Adrenal gland (tissue), 12 donors: ENCODE data around the gene NUCKS1. TPM values are rescaled to one million over a fixed set of nuclear protein-coding genes. Genes with fewer than 3 reads are reported as not detected.

ENCODE experiments used
- DNase-seq, 7 donors: peaks; one replicate each; pipeline ENCODE4 v3.0.0-alpha.2; 2019 to 2020
- H3K27ac ChIP-seq, 5 donors: fragments of 200-600 bp; sonication (generic) in 4 of 5; 1 replicate in 3 of 5; 2 replicates in 2 of 5; pipeline versions ENCODE4 v1.5.1 to v1.8.0; 2016 to 2020; ENCODE audit warnings: mild to moderate bottlenecking in 1 of 5
- H3K27me3 ChIP-seq: fragments of 200-600 bp; 2 replicates; pipeline ENCODE4 v1.8.0; 2021
- H3K36me3 ChIP-seq, 2 donors: fragments of 200-600 bp; replicated peaks in 1 of 2; 1 replicate in 1 of 2; 2 replicates in 1 of 2; pipeline versions ENCODE4 v1.5.1 to v1.8.0; 2018 to 2022
- H3K4me1 ChIP-seq, 2 donors: fragments of 200-600 bp; replicated peaks in 1 of 2; 1 replicate in 1 of 2; 2 replicates in 1 of 2; pipeline versions ENCODE4 v1.5.1 to v1.8.0; 2018 to 2021
- H3K4me3 ChIP-seq, 4 donors: fragments of 200-600 bp; sonication (generic) in 3 of 4; one replicate each; pipeline ENCODE4 v1.5.1; 2016 to 2018
- H3K9me3 ChIP-seq, 3 donors: fragments of 200-600 bp; sonication (generic) in 1 of 3; replicated peaks in 1 of 3; 1 replicate in 2 of 3; 2 replicates in 1 of 3; pipeline versions ENCODE4 v1.5.1 to v1.8.0; 2016 to 2021
- POLR2A ChIP-seq, 2 donors: fragments of 450-650 bp; IDR thresholded peaks; one replicate each; pipeline ENCODE4 v1.6.1; 2017; ENCODE audit warnings: antibody characterized with exemption in 2 of 2, mild to moderate bottlenecking in 2 of 2, moderate library complexity in 1 of 2
- WGBS, 4 donors: extraction: QIAGEN DNeasy Blood & Tissue Kit in 2 of 4; methylation state at CpG; one replicate each; pipeline versions ENCODE4 v1.1.5 to v1.1.7; 2013 to 2017; 5-methylcytosine and 5-hydroxymethylcytosine counted together
- intact Hi-C, 2 donors: fragments of 100-400 bp; cut with DNase I; formaldehyde crosslinking; loops; one replicate each; pipeline versions ENCODE4 v1.14.1 to v1.15.0; 2022 to 2023
- polyA plus RNA-seq, 3 donors: library from polyadenylated mRNA; stranded (reverse); fragments of 200-250 nt in 2 of 3; fragments of 350-450 nt in 1 of 3; fragmentation: Illumina TruSeq in 1 of 3; extraction: RNeasy Lipid Tissue Mini Kit (QIAGEN cat#74804) in 1 of 3; gene quantifications; one replicate each; pipeline ENCODE4 v1.2.3, GENCODE V29; 2013 to 2014
- total RNA-seq, 9 donors: library from RNA; depleted of rRNA in 4 of 9; stranded (reverse); fragments of >200 nt in 4 of 9; fragments of 120-200 nt in 1 of 9; fragmentation: NEBNext Ultra II Directional in 1 of 9; extraction: Animal tissue kit (Norgen Biotek cat#: 25700) in 1 of 9; gene quantifications; one replicate each; pipeline versions ENCODE4 v1.1.0 to v1.2.4, GENCODE V29; 2013 to 2023
- TF ChIP-seq, protein P1 (sequence below), 6 experiments: fragments of 450-650 bp in 4 of 6; fragments of 200-600 bp in 2 of 6; sonication (generic) in 1 of 6; IDR thresholded peaks; 1 replicate in 5 of 6; 2 replicates in 1 of 6; pipeline versions ENCODE4 v1.5.1 to v1.8.0; 2016 to 2021; ENCODE audit warnings: antibody characterized with exemption in 6 of 6, mild to moderate bottlenecking in 2 of 6, moderate library complexity in 1 of 6
- donor health status: healthy with polysubstance abuse.
- donor health status: Bipolar disorder and iron deficiency.
- donor health status: DM: yes; HTN: yes; CAD: no.
- donor health status: DM: no; HTN: no; CAD: no.
- donor health status: DM: no; HTN: no; CAD: no.
- donor health status: DM: yes; HTN: yes; CAD: no.

NUCKS1 gene
- total and polyA plus RNA-seq, 12 donors, result 33.1 to 161 (median 122) TPM

DNA sequence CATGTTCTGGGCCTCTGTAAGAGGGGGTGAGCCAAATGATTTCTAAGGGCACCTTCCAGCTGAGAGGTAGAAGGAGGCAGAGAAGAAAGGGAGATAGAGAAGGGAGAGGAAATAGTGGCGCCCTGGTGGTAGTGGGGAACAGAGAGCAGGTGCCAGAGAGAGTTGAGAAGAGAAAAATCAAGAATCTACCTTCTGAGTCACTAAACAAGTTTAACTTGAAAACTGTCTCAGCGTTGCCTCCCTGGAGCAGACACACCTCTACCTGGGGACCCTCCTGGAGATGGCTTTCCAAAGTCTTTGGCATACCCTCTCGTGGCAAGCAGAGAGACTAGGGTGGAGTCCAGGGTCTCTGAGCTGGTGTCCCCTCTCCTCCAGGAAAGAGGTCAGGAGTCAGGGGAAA, 68.6 kb downstream of the NUCKS1 start:
- H3K9me3 ChIP-seq, result no peaks in the 10 kb centered on the region
- peaks cover 16 to 17% of the 10 kb centered on the region in 2 donors for H3K4me1 ChIP-seq
- no peak overlapping the region for H3K27ac ChIP-seq
- 82 to 95% (median 92%) methylated on average over 3 of the region's 3 CpGs for WGBS, 4 donors
- TF ChIP-seq, protein P1, sequence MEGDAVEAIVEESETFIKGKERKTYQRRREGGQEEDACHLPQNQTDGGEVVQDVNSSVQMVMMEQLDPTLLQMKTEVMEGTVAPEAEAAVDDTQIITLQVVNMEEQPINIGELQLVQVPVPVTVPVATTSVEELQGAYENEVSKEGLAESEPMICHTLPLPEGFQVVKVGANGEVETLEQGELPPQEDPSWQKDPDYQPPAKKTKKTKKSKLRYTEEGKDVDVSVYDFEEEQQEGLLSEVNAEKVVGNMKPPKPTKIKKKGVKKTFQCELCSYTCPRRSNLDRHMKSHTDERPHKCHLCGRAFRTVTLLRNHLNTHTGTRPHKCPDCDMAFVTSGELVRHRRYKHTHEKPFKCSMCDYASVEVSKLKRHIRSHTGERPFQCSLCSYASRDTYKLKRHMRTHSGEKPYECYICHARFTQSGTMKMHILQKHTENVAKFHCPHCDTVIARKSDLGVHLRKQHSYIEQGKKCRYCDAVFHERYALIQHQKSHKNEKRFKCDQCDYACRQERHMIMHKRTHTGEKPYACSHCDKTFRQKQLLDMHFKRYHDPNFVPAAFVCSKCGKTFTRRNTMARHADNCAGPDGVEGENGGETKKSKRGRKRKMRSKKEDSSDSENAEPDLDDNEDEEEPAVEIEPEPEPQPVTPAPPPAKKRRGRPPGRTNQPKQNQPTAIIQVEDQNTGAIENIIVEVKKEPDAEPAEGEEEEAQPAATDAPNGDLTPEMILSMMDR (IDR thresholded peaks at IDR 0.05), result no peak
- TF ChIP-seq POLR2A (IDR thresholded peaks at IDR 0.05), result no peak
- no peaks in the 10 kb centered on the region for H3K27me3 ChIP-seq
- no peaks in the 10 kb centered on the region for H3K36me3 ChIP-seq
- DNase-seq, result no peak
- intact Hi-C loops, result no loop called here
- no peak overlapping the region for H3K4me3 ChIP-seq

DNA sequence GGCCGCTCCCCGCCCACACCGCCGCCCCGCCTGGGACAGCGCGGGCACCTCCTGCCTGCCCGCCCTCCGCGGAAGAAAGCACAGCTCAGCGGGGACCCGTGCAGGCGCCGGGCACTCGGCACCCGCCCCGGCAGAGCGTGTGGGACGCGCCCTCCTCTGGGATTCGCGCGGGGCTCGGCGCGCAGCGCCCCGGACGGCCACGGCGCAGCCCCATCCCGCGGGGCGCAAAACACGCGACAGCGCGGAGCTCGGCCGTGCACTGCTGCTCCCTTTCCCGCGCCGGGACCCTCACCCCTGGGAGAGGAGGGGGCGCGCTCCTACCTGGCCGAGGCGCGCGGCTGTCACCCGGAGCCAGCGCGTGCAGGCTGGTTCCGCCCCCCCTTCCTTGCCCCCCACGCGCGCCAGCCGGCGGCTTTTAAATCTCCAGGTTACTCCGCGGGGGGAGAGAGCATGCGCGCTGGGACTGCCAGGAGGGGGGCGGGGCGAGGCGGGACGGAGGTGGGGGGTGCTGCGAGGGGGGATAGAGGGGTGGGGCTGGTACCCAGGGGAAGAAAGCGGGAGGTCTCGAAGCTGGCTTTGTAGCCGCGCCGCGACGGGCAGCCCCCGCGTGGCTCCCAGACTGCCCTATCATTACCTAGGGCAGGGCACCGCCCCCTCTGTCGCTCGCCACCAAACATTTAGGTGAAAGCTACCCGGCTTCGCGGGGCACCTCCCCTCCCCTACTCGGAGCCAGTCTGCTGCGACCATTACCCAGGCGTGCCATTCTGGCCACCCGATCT, 69.7 kb downstream of the NUCKS1 start, which contains the start of gene SLC45A3:
Gene SLC45A3 (minus strand): TSS at position 437 of the 779 bp plus-strand sequence. CDS start 15,853 bp downstream, outside the sequence.
- Histone ChIP-seq H3K27me3 (no peaks in the 10 kb centered on the region), H3K4me1 (peaks cover 16 to 17% of the 10 kb centered on the region in 2 donors), H3K4me3 (peak within 1 kb of the TSS in 2 of 4 donors; percentile 73 to 95), H3K27ac (peak within 1 kb of the TSS in 4 of 5 donors; percentile 26 to 87 (median 52)), H3K36me3 (no peaks in the 10 kb centered on the region), H3K9me3 (no peaks in the 10 kb centered on the region)
- TF ChIP-seq, protein P1 (IDR thresholded peaks at IDR 0.05), result no peak
- TF ChIP-seq POLR2A (IDR thresholded peaks at IDR 0.05), result peak in 1 of 2 donors; percentile 48
- intact Hi-C loops, result no loop called here
- WGBS, 4 donors, result 0 to 14% (median 1%) methylated on average over 4 to 85 of the region's 86 CpGs
- DNase-seq, result peak in 4 of 7 donors; percentile 28 to 33 (median 29)

DNA sequence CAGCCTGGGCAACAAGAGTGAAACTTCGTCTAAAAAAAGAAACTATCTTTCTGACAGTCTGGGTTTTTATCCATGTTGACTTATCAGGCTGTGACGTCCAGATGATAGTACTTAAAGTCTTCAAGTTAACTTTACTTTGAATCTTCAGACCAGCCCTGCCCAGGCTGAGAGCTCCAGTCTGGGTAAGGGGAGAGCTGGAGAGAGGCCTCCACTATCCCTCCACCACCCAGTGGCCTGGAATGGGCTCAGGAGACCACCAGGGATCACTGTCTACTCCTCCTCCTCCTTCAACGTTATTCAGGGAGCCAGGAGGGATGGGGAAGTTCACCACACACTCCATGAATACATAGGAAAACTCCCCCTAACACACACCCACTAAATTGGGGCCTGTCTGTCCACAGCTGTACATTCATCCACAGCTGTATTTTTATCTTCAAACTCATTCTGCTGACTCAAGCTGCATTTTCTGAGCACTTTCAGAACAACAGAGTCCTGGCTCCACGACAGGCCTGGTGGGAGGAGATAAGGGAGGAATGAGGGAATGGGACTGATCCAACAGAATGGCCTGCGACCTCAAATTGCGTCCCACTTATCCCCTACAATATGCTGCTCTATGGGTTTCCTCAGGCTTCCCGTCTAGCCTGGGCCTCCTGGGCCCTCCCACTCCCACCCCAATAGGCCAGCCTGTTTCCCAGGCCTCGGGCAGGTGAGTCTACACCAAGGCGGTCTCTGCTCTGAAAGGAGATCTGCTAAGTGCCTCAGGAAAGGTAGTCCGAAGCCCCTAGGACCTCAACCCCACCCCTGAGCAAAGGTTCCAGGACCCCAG, 71.5 kb downstream of the NUCKS1 start:
- H3K4me3 ChIP-seq, result peak overlapping the region in 1 of 4 donors; percentile 95

More for the DNA sequence above, 71.5 kb downstream of the NUCKS1 start:
- H3K27me3 ChIP-seq, result no peaks in the 10 kb centered on the region
- H3K9me3 ChIP-seq, result no peaks in the 10 kb centered on the region
- DNase-seq, result peak in 6 of 7 donors; percentile 59 to 73 (median 61)
- WGBS, 4 donors, result 32 to 58% (median 46%) methylated on average over 10 of the region's 10 CpGs
- peak overlapping the region; percentile 1 to 87 (median 39) for H3K27ac ChIP-seq
- H3K4me1 ChIP-seq, result peaks cover 16 to 17% of the 10 kb centered on the region in 2 donors
- TF ChIP-seq, protein P1 (IDR thresholded peaks at IDR 0.05), result no peak
- TF ChIP-seq POLR2A (IDR thresholded peaks at IDR 0.05), result no peak
- no peaks in the 10 kb centered on the region for H3K36me3 ChIP-seq
- intact Hi-C loops, result no loop called here
